Measurements from ENCODE around the gene ZNF214.

The ZNF214 gene

GRCh38 chr11:7046474-7047175 is 26.5 kb upstream of the ZNF214 start:
- H3K4me3 ChIP-seq (ENCODE audit: control insufficient read depth, low read depth, low read length): no peak overlapping the region
- DNase-seq (ENCODE audit: low read depth): peak; percentile 81
- TF ChIP-seq CTCF (conservative IDR thresholded peaks at IDR 0.05; ENCODE audit: control insufficient read depth, insufficient read depth, low read depth, low read length): no peak

GRCh38 chr11:7034019-7034418 is 13.9 kb upstream of the ZNF214 start:
- DNase-seq (ENCODE audit: low read depth): no peak
- TF ChIP-seq CTCF (conservative IDR thresholded peaks at IDR 0.05; ENCODE audit: control insufficient read depth, insufficient read depth, low read depth, low read length): no peak
- H3K4me3 ChIP-seq (ENCODE audit: control insufficient read depth, low read depth, low read length): no peak overlapping the region

- H3K4me3 ChIP-seq (ENCODE audit: control insufficient read depth, low read depth, low read length): no peak overlapping the region
- no peak for TF ChIP-seq CTCF (conservative IDR thresholded peaks at IDR 0.05; ENCODE audit: control insufficient read depth, insufficient read depth, low read depth, low read length)
- no peak for DNase-seq (ENCODE audit: low read depth)
Measured at GRCh38 chr11:7032692-7033091, 12.5 kb upstream of the ZNF214 start.

- no peak overlapping the region for H3K4me3 ChIP-seq (ENCODE audit: control insufficient read depth, low read depth, low read length)
- TF ChIP-seq CTCF (conservative IDR thresholded peaks at IDR 0.05; ENCODE audit: control insufficient read depth, insufficient read depth, low read depth, low read length): no peak
- DNase-seq (ENCODE audit: low read depth): no peak
Measured at GRCh38 chr11:7031471-7031871, 11.3 kb upstream of the ZNF214 start.

GRCh38 chr11:7030836-7031235 is 10.7 kb upstream of the ZNF214 start:
- no peak for DNase-seq (ENCODE audit: low read depth)
- H3K4me3 ChIP-seq (ENCODE audit: control insufficient read depth, low read depth, low read length): no peak overlapping the region
- TF ChIP-seq CTCF (conservative IDR thresholded peaks at IDR 0.05; ENCODE audit: control insufficient read depth, insufficient read depth, low read depth, low read length): no peak

- no peak overlapping the region for H3K4me3 ChIP-seq (ENCODE audit: control insufficient read depth, low read depth, low read length)
- no peak for TF ChIP-seq CTCF (conservative IDR thresholded peaks at IDR 0.05; ENCODE audit: control insufficient read depth, insufficient read depth, low read depth, low read length)
- DNase-seq (ENCODE audit: low read depth): no peak
Measured at GRCh38 chr11:7028141-7028540, 8.0 kb upstream of the ZNF214 start.

GRCh38 chr11:7021318-7021717 is 1.2 kb upstream of the ZNF214 start:
- TF ChIP-seq CTCF (conservative IDR thresholded peaks at IDR 0.05; ENCODE audit: control insufficient read depth, insufficient read depth, low read depth, low read length): no peak
- no peak overlapping the region for H3K4me3 ChIP-seq (ENCODE audit: control insufficient read depth, low read depth, low read length)
- no peak for DNase-seq (ENCODE audit: low read depth)

All from fibroblast of mammary gland (primary cell).